ENCODE measurements around the gene LCLAT1. TPM values are rescaled to one million over a fixed set of nuclear protein-coding genes. Genes with fewer than 3 reads are reported as not detected.

Gene LCLAT1
- total and polyA plus RNA-seq, 2 donors (not counting 1 experiment from before 2014, with no cell fraction given), result 5.1 to 21.9 TPM

- intact Hi-C loops (cut with micrococcal nuclease), result loop anchor here (1.0 to 5.0 kb wide), 3 partner anchors 10 to 35 kb away; partner anchors contain the start of gene LCLAT1
- TF ChIP-seq EZH2 (IDR thresholded peaks at IDR 0.05; ENCODE audit: borderline replicate concordance, insufficient read depth, low read depth, low read length, poor library complexity, severe bottlenecking) (no peak), CTCF (IDR thresholded peaks at IDR 0.05) (no peak)
- Mint-ChIP-seq H3K4me3 (peak overlapping the region; percentile 66), H3K27ac (peak overlapping the region; percentile 90), H3K4me1 (peaks cover 32% of the 10 kb centered on the region), H3K27me3 (no peaks in the 10 kb centered on the region), H3K9me3 (ENCODE audit: insufficient read depth) (no peaks in the 10 kb centered on the region)
- no peaks in the 10 kb centered on the region for H3K27me3 ChIP-seq (replicated peaks in 1 of 4; ENCODE audit: control extremely low read depth in 1 of 4, control insufficient read depth in 3 of 4, insufficient read depth in 4 of 4, low read length in 3 of 4)
- DNase-seq, result peak; percentile 68
- peaks cover 28 to 39% of the 10 kb centered on the region in 2 donors for H3K4me1 ChIP-seq (ENCODE audit: control insufficient read depth in 2 of 2, insufficient read depth in 2 of 2, low read length in 2 of 2)
- H3K36me3 ChIP-seq (replicated peaks in 1 of 2; ENCODE audit: control extremely low read depth in 1 of 2, control insufficient read depth in 1 of 2, extremely low read depth in 1 of 2, insufficient read depth in 2 of 2, low read length in 1 of 2), result no peaks in the 10 kb centered on the region
- ChIA-PET CTCF (interaction anchor here (0.6 to 2.9 kb wide), 16 partner anchors 10 to 352 kb away, joined by 3 to 21 read pairs (median 4); partner anchors contain the start of gene LCLAT1), POLR2A (interaction anchor here (0.7 to 1.3 kb wide), 5 partner anchors 10 to 205 kb away, joined by 3 to 11 read pairs (median 3); partner anchors contain the start of gene LCLAT1)
- peak overlapping the region; percentile 41 for H3K4me2 ChIP-seq (replicated peaks; ENCODE audit: low read depth, low read length, poor library complexity, severe bottlenecking)
- H3K79me2 ChIP-seq (ENCODE audit: control insufficient read depth, insufficient read depth, low read length), result no peaks in the 10 kb centered on the region
- H2AFZ ChIP-seq (ENCODE audit: insufficient read depth, low read depth, low read length, poor library complexity, severe bottlenecking), result peak overlapping the region; percentile 59
- ATAC-seq (ENCODE audit: low read depth), result peak; percentile 83
- WGBS (ENCODE audit: insufficient coverage), result no CpG with 5 or more reads among the region's 1 CpG
- H3K4me3 ChIP-seq (ENCODE audit: control extremely low read depth in 1 of 5, extremely low read depth in 1 of 5, insufficient read depth in 1 of 5, low read depth in 2 of 5, low read length in 4 of 5), result no peak overlapping the region
- H3K9me3 ChIP-seq (ENCODE audit: control extremely low read depth in 1 of 3, control insufficient read depth in 2 of 3, insufficient read depth in 1 of 3, low read length in 2 of 3), result no peaks in the 10 kb centered on the region
- H4K20me1 ChIP-seq (ENCODE audit: control insufficient read depth, insufficient read depth, low read length, poor library complexity, severe bottlenecking), result no peaks in the 10 kb centered on the region
- H3K27ac ChIP-seq (ENCODE audit: low read length in 2 of 2), result peak overlapping the region; percentile 70 to 78
- no peak overlapping the region for H3K9ac ChIP-seq (ENCODE audit: low read length)
These were observed 10.1 kb upstream of the LCLAT1 start for GRCh38 chr2:30436859-30437435.

Data from B cell (primary cell).